ENCODE measurements around the gene FGF11. TPM values are rescaled to one million over a fixed set of nuclear protein-coding genes. Genes with fewer than 3 reads are reported as not detected.

FGF11 gene
- total and polyA plus RNA-seq, 2 of the 13 experiments (the other 11 are each of a cell fraction or from before 2014, with no cell fraction given), result 0.20 to 7.6 TPM

GRCh38 chr17:7484067-7484918, 45.0 kb downstream of the FGF11 start, which contains the start of gene POLR2A (continued):
- TF ChIP-seq MTA1 (CRISPR knock-in tag; IDR thresholded peaks at IDR 0.05; ENCODE audit: borderline replicate concordance) (peak; percentile 65), THYN1 (CRISPR knock-in tag; IDR thresholded peaks at IDR 0.05; ENCODE audit: borderline replicate concordance, low read depth) (no peak), ZNF704 (CRISPR knock-in tag; IDR thresholded peaks at IDR 0.05; ENCODE audit: borderline replicate concordance) (peak; percentile 86; the same call in 1 of the 2 replicates), ASH2L (IDR thresholded peaks at IDR 0.05; ENCODE audit: insufficient read length, low read depth, low read length) (peak; percentile 48), SNAPC4 (CRISPR knock-in tag; IDR thresholded peaks at IDR 0.05) (peak; percentile 33; the same call in 1 of the 2 replicates), MBD4 (IDR thresholded peaks at IDR 0.05; ENCODE audit: borderline replicate concordance, low read length) (no peak), FLYWCH1 (CRISPR knock-in tag; IDR thresholded peaks at IDR 0.05) (no peak; the same call in 1 of the 2 replicates), ZNF574 (CRISPR knock-in tag; IDR thresholded peaks at IDR 0.05) (peak; percentile 82), SP4 (CRISPR knock-in tag; IDR thresholded peaks at IDR 0.05) (peak; percentile 70), XRCC5 (optimal IDR thresholded peaks at IDR 0.05; ENCODE audit: low read length) (peak; percentile 69), ZBTB10 (CRISPR knock-in tag; IDR thresholded peaks at IDR 0.05; ENCODE audit: borderline replicate concordance) (peak; percentile 76; the same call in 1 of the 2 replicates), SOX13 (IDR thresholded peaks at IDR 0.05) (peak; percentile 87), SOX13 (CRISPR knock-in tag; conservative IDR thresholded peaks at IDR 0.05 in 1 of 2, IDR thresholded peaks at IDR 0.05 in 1 of 2) (peak; percentile 65 to 84; a peak in 2 of 4 replicates)

Measured in HepG2 (cell line).